NCI-H446 (cell line): Measurements from ENCODE around the gene NPAS3.

Source experiments
- DNase-seq, 2 experiments: peaks; one replicate each; lab custom pipeline; 2025; lab: John Stamatoyannopoulos, UW

The NPAS3 gene

DNA sequence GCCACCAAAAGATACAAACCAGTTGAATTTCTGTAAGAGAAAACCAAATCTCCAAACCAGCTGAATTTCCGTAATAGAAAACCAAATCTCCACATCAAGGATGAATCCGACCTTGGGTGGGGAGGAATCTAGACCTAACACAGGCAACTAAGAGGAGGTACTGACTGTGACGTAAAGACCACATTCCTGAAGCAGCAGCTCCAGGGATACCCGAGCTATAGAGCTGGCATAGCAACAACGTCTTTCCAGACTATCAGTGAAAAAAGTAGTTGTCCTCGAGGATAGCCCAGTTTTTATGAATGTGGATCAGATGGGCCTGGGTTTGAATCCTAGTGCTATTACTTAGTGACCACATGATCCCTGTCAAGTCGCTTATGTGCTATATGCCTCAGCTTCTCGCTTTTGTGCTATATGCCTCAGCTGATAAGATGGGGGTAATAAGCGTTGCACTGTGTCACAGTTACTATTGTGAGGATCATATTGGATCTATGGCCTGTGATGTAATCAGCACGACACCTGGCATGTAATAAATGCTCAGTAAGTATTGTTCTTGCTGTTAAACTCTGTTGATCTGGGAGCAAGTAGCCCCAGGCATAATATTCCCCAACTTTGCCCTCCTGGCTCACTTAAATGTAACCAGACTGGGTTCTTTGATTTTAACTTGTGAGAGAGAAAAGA lies 898.4 kb downstream of the NPAS3 start:
- DNase-seq: no peak

- no peak for DNase-seq
These were observed 899.4 kb downstream of the NPAS3 start for GRCh38 chr14:33837943-33838683.

DNA sequence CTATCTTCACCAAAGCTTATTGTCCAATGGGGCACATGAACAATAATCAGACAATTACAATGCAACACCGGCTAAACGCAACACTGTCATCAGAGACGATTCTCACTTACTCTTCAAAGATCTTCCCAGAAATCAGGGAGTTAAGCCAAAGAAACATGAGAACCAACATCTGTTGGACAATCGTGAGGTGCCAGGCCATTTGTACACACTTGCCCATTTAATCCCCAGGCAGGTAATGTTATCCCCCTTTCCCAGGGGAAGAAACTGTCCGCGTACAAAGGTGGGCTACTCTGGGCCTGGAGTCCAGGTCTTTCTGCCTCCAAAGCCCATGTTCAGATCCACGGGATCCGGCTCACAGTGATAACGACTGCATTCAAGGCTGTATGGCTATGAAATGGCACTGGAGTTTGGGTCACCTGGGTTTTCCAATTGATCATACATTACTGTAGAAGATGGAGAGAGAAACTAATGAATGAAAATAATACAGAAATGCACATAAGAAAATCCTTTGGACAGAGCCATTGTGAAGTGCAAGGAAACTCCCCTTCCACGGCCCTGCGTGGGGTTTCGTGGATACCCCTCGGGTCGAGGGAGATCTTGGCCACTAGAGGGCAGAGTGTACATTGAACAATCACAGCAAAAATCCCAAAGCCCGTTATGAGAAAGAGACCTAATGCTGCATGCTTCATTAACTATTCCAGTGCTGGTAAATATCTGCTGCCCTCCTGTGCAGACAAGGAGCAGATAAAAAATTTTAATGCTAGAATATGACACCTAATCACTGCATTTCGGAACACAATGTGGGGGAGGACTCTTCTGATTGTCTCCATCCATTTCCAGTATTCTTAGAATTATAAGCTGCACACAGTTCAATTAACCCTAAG lies 900.8 kb downstream of the NPAS3 start:
- peak; percentile 43 to 80 for DNase-seq

DNA sequence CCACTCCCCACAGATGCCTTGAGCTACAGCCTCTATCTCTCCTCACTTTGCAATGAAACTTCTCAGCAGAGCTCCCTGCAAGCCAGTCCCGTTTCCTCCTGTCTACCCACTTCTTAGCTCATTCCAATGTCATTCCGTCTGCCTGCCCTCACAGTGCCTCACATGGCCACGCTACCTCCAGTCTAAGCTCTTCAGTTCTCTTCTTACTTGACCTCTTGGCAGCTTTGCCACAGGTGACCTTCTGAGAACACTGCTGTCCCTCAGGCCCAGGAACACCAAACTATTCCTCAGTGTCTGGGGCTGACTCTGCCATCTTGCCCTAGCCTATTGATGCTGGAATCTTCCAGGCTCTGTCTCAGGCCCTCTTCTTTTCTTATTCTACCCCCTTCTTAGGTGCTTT lies 902.1 kb downstream of the NPAS3 start:
- no peak for DNase-seq

DNA sequence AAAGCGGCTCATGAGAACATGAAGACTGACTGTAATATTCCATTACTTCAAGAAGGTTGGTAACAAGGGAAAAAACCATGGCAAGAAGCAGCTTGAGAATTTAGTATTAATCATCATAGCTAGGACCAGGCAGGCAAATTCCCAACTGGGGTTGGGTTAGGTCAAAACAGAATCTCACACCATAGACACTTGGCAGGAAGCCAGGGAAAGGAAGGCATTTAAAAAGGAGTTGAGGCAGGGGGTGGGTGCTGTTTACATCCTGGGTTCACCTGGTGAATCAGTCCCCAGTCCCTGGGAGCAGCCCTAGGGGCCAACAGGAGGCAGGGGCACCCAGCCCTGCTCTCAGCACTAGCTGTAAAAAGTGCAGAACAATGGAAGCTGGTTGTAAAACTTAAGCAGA lies 903.6 kb downstream of the NPAS3 start:
- no peak for DNase-seq

DNA sequence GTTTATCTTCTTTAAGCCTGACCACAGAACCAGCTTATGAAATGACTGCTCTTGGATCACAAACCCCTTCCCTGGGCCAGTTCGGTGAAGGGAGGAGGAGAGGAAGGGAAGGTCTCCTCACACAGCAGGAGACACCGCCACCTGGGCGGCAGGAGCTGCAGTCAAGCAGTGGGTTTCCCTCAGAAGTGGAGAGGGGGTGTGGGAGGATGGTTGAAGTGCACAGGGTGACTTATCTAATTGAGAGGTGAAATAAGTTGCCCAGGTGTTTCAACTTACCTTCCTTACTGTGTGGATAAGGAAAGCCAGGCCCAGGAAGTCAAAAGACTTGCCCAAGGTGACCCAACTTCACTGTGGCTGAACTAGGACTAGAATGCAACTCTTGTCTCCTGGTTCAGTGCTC lies 905.4 kb downstream of the NPAS3 start:
- DNase-seq: no peak

DNA sequence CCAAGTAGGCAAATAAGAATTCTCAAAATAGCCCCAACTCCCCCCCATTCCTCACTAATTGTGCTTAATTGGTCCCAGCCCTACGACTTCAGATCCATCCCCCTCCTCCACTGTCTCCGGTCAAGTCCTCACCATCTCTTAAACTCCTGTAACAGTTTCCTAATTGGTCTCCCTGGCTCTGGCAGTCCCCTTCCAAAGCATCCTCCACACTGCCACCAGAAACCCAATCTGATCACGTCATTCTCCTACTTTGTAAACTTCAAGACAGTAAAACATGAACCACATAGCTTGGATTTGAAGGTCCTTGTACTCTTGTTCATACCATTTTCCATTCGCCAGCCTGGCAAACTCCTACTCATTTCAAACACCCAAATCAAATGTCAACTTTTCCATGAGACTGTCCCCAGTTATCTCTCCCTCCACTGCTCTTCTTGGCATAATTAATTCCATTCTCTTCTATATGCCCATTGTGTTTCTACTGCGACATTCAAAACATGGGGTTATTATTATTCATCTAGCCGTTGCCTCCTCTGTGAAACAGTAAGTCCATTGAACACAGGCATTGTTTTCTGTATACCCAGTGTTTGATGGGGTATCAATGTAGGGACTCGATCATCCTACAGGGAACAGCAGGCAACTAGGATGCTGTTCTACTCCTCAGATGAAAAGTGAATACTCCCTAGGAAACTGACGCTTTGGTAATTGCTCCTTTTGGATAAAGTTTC lies 907.6 kb downstream of the NPAS3 start:
- no peak for DNase-seq

GRCh38 chr14:33847066-33847465 lies 908.4 kb downstream of the NPAS3 start:
- DNase-seq: no peak

DNA sequence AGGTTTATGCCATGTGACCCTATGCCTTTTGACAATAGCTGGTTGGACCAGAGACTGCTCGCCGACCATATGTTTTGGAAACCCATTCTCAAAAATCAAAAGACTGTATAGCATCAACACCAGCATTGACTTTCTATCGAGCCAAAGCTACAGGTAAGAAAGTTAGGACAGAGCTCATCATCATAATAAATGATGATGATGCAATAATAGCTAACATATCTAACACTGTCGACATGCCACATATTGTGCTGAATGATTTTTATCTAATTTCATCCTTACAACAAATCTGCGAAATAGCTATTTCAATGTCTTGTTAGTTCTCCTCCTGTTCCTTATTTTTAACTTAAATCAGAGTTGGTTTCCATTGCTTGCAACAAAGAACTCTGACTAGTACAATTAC lies 909.3 kb downstream of the NPAS3 start:
- no peak for DNase-seq

GRCh38 chr14:33848706-33849454 lies 910.2 kb downstream of the NPAS3 start:
- DNase-seq: peak; percentile 29 to 66

GRCh38 chr14:33849455-33849801 lies 910.7 kb downstream of the NPAS3 start:
- no peak for DNase-seq

GRCh38 chr14:33850826-33851225 lies 912.1 kb downstream of the NPAS3 start:
- DNase-seq: no peak

DNA sequence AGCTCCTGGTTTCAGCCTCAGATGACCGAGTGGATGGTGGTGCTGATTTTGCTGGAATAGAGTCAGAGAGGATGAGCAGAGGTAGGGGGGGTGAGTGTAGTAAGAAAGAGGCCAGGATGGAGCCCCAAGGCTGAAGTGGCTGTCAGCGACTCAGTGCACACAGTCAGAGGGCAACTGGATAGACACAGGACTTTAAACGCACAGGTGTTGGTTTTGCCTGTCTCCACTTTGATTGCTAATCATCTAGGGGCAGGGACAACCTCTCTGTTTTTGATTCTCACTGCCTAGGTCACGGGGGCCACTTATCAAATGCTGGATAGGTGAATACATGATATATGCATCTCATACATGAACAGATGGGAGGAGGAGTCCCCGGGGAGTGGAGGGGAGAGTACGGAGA lies 912.7 kb downstream of the NPAS3 start:
- no peak for DNase-seq

DNA sequence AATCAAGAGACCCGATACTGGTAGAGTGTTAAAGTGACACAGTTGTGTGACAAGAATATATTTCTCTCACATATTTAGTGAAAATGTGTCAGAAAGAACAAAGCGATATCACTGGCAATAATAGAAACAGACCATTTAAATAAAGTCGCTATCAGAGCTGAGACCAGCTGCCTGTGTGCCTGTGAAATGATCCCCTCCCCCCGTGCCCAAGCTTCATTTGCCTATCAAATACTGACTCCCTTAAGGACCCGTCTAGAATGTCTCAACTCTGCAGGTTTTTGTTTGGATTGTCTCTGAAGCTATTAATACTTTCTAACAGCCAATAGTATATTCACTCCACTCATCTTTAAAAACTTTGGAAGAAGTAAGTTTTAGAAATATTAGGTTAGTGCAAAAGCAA lies 913.3 kb downstream of the NPAS3 start:
- DNase-seq: no peak
